Measurements from ENCODE around the gene MMD. TPM values are rescaled to one million over a fixed set of nuclear protein-coding genes. Genes with fewer than 3 reads are reported as not detected.

Gene MMD
- total and polyA plus RNA-seq, 2 of the 13 experiments (the other 11 are each of a cell fraction or from before 2014, with no cell fraction given): 121 to 225 TPM

DNA sequence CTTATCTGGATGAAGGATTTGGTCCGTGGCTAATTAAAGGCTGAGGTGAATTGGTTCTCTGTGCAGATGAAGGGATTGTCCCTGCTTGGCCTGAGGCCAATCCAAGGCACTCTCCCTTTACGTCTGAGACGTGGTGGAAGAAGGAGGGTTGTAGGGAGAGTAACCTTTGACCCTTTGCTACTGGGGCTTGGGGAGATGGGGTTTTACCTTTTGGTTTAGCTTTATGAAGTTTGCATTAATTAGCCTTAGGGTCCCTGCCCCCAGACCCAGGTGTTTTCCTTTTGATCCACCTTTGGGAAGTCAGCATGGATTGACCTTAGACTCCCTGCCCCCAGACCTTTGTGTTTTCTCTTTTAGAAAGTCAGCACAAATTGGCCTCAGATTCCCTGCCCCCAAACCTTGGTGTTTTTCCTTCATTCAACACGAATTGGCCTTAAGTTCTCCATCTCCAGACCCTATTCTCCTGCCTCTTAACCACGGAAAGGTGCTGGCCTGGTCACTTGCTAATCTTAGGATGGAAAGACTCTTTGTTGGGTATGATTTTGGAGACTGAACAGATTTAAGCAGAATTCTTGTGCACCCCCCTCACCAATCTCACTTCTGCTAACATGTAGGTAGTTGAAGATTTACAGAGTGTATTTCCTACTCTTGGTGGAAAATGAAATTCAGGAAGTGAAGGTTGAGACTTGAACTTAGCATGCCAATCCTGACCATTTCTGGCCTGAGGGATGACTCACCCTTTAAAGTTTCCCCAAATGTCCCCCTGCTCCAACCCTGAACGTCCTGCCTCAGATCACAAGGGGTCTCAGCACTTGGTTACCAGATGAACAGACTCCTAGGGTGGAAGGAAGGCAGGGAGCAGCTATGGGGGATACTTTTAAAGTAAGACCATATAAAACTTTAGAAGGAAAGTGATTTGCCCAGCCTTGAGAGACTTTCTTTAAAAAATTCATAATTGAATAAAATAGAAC lies 23.1 kb upstream of the MMD start (continued):
- TF ChIP-seq ZNF496 (CRISPR knock-in tag; IDR thresholded peaks at IDR 0.05; ENCODE audit: insufficient replicate concordance) (no peak), KAT7 (CRISPR knock-in tag; IDR thresholded peaks at IDR 0.05; ENCODE audit: borderline replicate concordance) (peak; percentile 18; the same call in 1 of the 2 replicates), CHD4 (IDR thresholded peaks at IDR 0.05; ENCODE audit: borderline replicate concordance, low read length) (peak; percentile 86; the same call in 1 of the 2 replicates), MAFF (IDR thresholded peaks at IDR 0.05; ENCODE audit: low read depth, low read length) (peak; percentile 66), TEF (CRISPR knock-in tag; IDR thresholded peaks at IDR 0.05) (no peak), ZNF136 (CRISPR knock-in tag; IDR thresholded peaks at IDR 0.05; ENCODE audit: low read depth) (no peak), REST (IDR thresholded peaks at IDR 0.05; ENCODE audit: borderline replicate concordance in 1 of 2, low read depth in 1 of 2, low read length in 2 of 2) (no peak), ZNF275 (CRISPR knock-in tag; IDR thresholded peaks at IDR 0.05; ENCODE audit: borderline replicate concordance) (no peak), ZNF343 (CRISPR knock-in tag; IDR thresholded peaks at IDR 0.05) (no peak), PAXIP1 (CRISPR knock-in tag; conservative IDR thresholded peaks at IDR 0.05) (peak; percentile 95), ZNF878 (CRISPR knock-in tag; IDR thresholded peaks at IDR 0.05) (peak; percentile 67; the same call in 1 of the 2 replicates), ZNF572 (CRISPR knock-in tag; IDR thresholded peaks at IDR 0.05) (no peak), ZBTB20 (CRISPR knock-in tag; IDR thresholded peaks at IDR 0.05; ENCODE audit: borderline replicate concordance, low read depth) (peak; percentile 50; the same call in 1 of the 2 replicates), ZNF709 (CRISPR knock-in tag; IDR thresholded peaks at IDR 0.05) (peak; percentile 52; the same call in 1 of the 2 replicates), ZNF432 (CRISPR knock-in tag; IDR thresholded peaks at IDR 0.05; ENCODE audit: borderline replicate concordance) (no peak), KDM1A (CRISPR knock-in tag; IDR thresholded peaks at IDR 0.05) (no peak)
- TF ChIP-seq, protein P1, sequence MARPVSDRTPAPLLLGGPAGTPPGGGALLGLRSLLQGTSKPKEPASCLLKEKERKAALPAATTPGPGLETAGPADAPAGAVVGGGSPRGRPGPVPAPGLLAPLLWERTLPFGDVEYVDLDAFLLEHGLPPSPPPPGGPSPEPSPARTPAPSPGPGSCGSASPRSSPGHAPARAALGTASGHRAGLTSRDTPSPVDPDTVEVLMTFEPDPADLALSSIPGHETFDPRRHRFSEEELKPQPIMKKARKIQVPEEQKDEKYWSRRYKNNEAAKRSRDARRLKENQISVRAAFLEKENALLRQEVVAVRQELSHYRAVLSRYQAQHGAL (CRISPR knock-in tag; IDR thresholded peaks at IDR 0.05; ENCODE audit: not compliant biosample characterization): no peak
